Lower lobe of right lung (tissue), 2 donors: ENCODE data around the gene SERTM2. TPM values are rescaled to one million over a fixed set of nuclear protein-coding genes. Genes with fewer than 3 reads are reported as not detected.

Experiments
- ATAC-seq, 2 donors: fragments of 200-7000 bp; cut with Tn5 transposase; one replicate each; pipeline ENCODE4 v1.9.1; 2020 to 2022; ENCODE audit warnings: mild to moderate bottlenecking in 2 of 2, moderate library complexity in 2 of 2
- DNase-seq: peaks from one replicate; pipeline ENCODE4 v3.0.0-alpha.2; 2020
- H3K27ac ChIP-seq: fragments of 200-600 bp; one replicate; pipeline ENCODE4 v1.8.0; 2022
- H3K27me3 ChIP-seq: fragments of 200-600 bp; one replicate; pipeline ENCODE4 v1.8.0; 2022; ENCODE audit warnings: low read depth
- H3K36me3 ChIP-seq: fragments of 200-600 bp; one replicate; pipeline ENCODE4 v1.8.0; 2022; ENCODE audit warnings: mild to moderate bottlenecking
- H3K4me1 ChIP-seq: fragments of 200-600 bp; one replicate; pipeline ENCODE4 v1.8.0; 2022
- H3K4me3 ChIP-seq: fragments of 200-600 bp; one replicate; pipeline ENCODE4 v1.8.0; 2022; ENCODE audit warnings: mild to moderate bottlenecking
- H3K9me3 ChIP-seq: fragments of 200-600 bp; one replicate; pipeline ENCODE4 v1.8.0; 2022
- CTCF ChIP-seq: fragments of 200-600 bp; IDR thresholded peaks from one replicate; pipeline ENCODE4 v1.8.0; 2022; ENCODE audit warnings: antibody characterized with exemption, mild to moderate bottlenecking
- intact Hi-C: fragments of 100-400 bp; cut with DNase I; formaldehyde crosslinking; loops from one replicate; pipeline ENCODE4 v1.11.0; 2022
- total RNA-seq: library from RNA; stranded (reverse); fragmentation: NEBNext Ultra II Directional; extraction: Animal tissue kit (Norgen Biotek cat#: 25700); gene quantifications from one replicate; pipeline ENCODE4 v1.2.1, GENCODE V29; 2021
- donor health status: DM: no; HTN: yes; CAD: no; lungs with severe emphysema.

SERTM2 gene
- total RNA-seq, 1 donor from 2014 or later = 0.09 TPM

- Histone ChIP-seq H3K27ac (no peak overlapping the region), H3K4me3 (no peak overlapping the region), H3K27me3 (no peaks in the 10 kb centered on the region), H3K36me3 (no peaks in the 10 kb centered on the region), H3K4me1 (no peaks in the 10 kb centered on the region), H3K9me3 (no peaks in the 10 kb centered on the region)
- DNase-seq (no peak), ATAC-seq (no peak)
- TF ChIP-seq CTCF = no peak
- intact Hi-C loops = no loop called here
These were observed 28.3 kb upstream of the SERTM2 start for GRCh38 chrX:111483135-111483534.

- no peaks in the 10 kb centered on the region for H3K27me3 ChIP-seq
- H3K4me3 ChIP-seq = no peak overlapping the region
- ATAC-seq (no peak), DNase-seq (no peak)
- intact Hi-C loops = no loop called here
- TF ChIP-seq CTCF = no peak
- no peaks in the 10 kb centered on the region for H3K9me3 ChIP-seq
- no peaks in the 10 kb centered on the region for H3K36me3 ChIP-seq
- H3K27ac ChIP-seq = no peak overlapping the region
- no peaks in the 10 kb centered on the region for H3K4me1 ChIP-seq
These were observed 27.6 kb upstream of the SERTM2 start for GRCh38 chrX:111483881-111484280.

- intact Hi-C loops = no loop called here
- Histone ChIP-seq H3K36me3 (no peaks in the 10 kb centered on the region), H3K4me3 (no peak overlapping the region), H3K27me3 (no peaks in the 10 kb centered on the region), H3K4me1 (no peaks in the 10 kb centered on the region), H3K27ac (no peak overlapping the region), H3K9me3 (no peaks in the 10 kb centered on the region)
- DNase-seq = no peak
- TF ChIP-seq CTCF = no peak
- no peak for ATAC-seq
These were observed 20.8 kb upstream of the SERTM2 start for GRCh38 chrX:111490688-111491087.

- no peak overlapping the region for H3K4me3 ChIP-seq
- no peaks in the 10 kb centered on the region for H3K9me3 ChIP-seq
- H3K36me3 ChIP-seq = no peaks in the 10 kb centered on the region
- H3K27ac ChIP-seq = no peak overlapping the region
- DNase-seq (no peak), ATAC-seq (no peak)
- TF ChIP-seq CTCF = no peak
- no peaks in the 10 kb centered on the region for H3K4me1 ChIP-seq
- intact Hi-C loops = no loop called here
- no peaks in the 10 kb centered on the region for H3K27me3 ChIP-seq
These were observed 19.4 kb upstream of the SERTM2 start for GRCh38 chrX:111492085-111492484.

GRCh38 chrX:111498538-111499103 lies 12.8 kb upstream of the SERTM2 start:
- ATAC-seq (peak in 1 of 2 donors; percentile 21), DNase-seq (no peak)
- TF ChIP-seq CTCF = no peak
- intact Hi-C loops = no loop called here
- no peak overlapping the region for H3K4me3 ChIP-seq
- no peaks in the 10 kb centered on the region for H3K4me1 ChIP-seq
- no peaks in the 10 kb centered on the region for H3K9me3 ChIP-seq
- H3K27me3 ChIP-seq = no peaks in the 10 kb centered on the region
- H3K27ac ChIP-seq = no peak overlapping the region
- no peaks in the 10 kb centered on the region for H3K36me3 ChIP-seq
